Left lung (tissue), 10 donors: Measurements from ENCODE around the gene ATG16L1. TPM values are rescaled to one million over a fixed set of nuclear protein-coding genes. Genes with fewer than 3 reads are reported as not detected.

Experiments
- ATAC-seq: fragments of 200-7000 bp; cut with Tn5 transposase; one replicate; pipeline ENCODE4 v1.9.1; 2020; ENCODE audit warnings: moderate library complexity
- DNase-seq, 4 donors: peaks; one replicate each; pipeline ENCODE4 v3.0.0-alpha.2; 2013 to 2020
- H3K27ac ChIP-seq, 2 donors: fragments of 200-600 bp; sonication (generic) in 1 of 2; one replicate each; pipeline versions ENCODE4 v1.5.0 to v1.8.0; 2020 to 2021
- H3K27me3 ChIP-seq, 2 donors: fragments of 200-600 bp; sonication (generic) in 1 of 2; one replicate each; pipeline versions ENCODE4 v1.5.0 to v1.8.0; 2020 to 2021
- H3K36me3 ChIP-seq, 2 donors: fragments of 200-600 bp; sonication (generic) in 1 of 2; one replicate each; pipeline versions ENCODE4 v1.5.0 to v1.8.0; 2020 to 2021
- H3K4me1 ChIP-seq, 2 donors: fragments of 200-600 bp; one replicate each; pipeline ENCODE4 v1.8.0; 2021
- H3K4me3 ChIP-seq, 2 donors: fragments of 200-600 bp; sonication (generic) in 1 of 2; one replicate each; pipeline versions ENCODE4 v1.5.0 to v1.8.0; 2020 to 2021; ENCODE audit warnings: mild to moderate bottlenecking in 1 of 2
- H3K9me3 ChIP-seq, 2 donors: fragments of 200-600 bp; sonication (generic) in 1 of 2; one replicate each; pipeline versions ENCODE4 v1.5.0 to v1.8.0; 2020 to 2021
- CTCF ChIP-seq, 2 donors: fragments of 200-600 bp; sonication (generic) in 1 of 2; IDR thresholded peaks; one replicate each; pipeline versions ENCODE4 v1.5.0 to v1.8.0; 2021; ENCODE audit warnings: antibody characterized with exemption in 2 of 2
- intact Hi-C, 2 donors: fragments of 100-400 bp; cut with DNase I; formaldehyde crosslinking; loops; one replicate each; pipeline versions ENCODE4 v1.11.2 to v1.14.2; 2022
- polyA plus RNA-seq, 6 donors: library from polyadenylated mRNA; unstranded; fragments of 120-200 nt; gene quantifications; one replicate each; pipeline ENCODE4 v1.2.1, GENCODE V29; 2013; ENCODE audit not compliant: insufficient read length in 6 of 6
- total RNA-seq, 2 donors: library from RNA; stranded (reverse); fragmentation: NEBNext Ultra II Directional; extraction: Animal tissue kit (Norgen Biotek cat#: 25700); gene quantifications; one replicate each; pipeline ENCODE4 v1.2.1, GENCODE V29; 2021
- donor health status: DM: no; HTN: yes; CAD: no.
- donor health status: DM: no; HTN: no; CAD: no.

ATG16L1 gene
- total and polyA plus RNA-seq, 8 donors: 21.1 to 29.4 (median 23.7) TPM

GRCh38 chr2:233241803-233242202, 9.7 kb upstream of the ATG16L1 start:
- no peak for TF ChIP-seq CTCF (IDR thresholded peaks at IDR 0.05)
- DNase-seq (no peak), ATAC-seq (peak; percentile 10)
- peak overlapping the region in 1 of 2 donors; percentile 54 for H3K27ac ChIP-seq
- intact Hi-C loops: no loop called here
- H3K4me3 ChIP-seq: no peak overlapping the region
- peaks cover 0 to 46% of the 10 kb centered on the region in 2 donors for H3K4me1 ChIP-seq
- no peaks in the 10 kb centered on the region for H3K9me3 ChIP-seq
- H3K36me3 ChIP-seq: no peaks in the 10 kb centered on the region
- H3K27me3 ChIP-seq: no peaks in the 10 kb centered on the region

DNA sequence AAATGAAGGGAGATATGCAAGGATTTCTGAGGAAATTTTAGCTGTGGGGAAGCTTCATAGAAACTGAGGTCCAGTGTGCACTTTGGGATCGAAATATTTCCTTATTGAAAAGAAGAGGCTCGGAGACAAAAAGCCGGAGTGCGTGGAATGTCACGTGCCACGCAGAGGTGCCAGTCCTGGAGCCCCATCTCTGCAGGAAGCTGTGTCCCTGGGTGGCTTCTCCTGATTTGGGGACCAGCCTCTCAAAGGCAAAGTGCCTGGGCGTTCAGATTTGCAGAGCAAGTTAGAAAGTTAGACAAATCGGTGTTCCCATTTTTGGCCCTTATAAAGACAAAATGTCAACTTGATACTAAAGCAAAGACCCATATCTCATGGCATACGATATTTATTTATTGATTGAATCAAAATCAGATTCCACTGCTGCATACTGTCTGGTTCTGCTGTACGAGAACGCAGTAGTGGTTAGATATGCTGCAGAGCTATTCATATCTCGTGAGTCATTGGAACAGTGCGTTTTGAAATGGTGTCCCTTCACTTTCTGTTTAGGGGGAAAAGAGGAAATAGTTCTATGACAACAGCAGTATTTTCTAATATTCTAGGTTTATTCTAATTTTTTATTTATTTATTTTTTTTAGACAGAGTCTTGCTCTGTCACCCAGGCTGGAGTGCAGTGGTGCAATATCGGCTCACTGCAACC, 9.1 kb upstream of the ATG16L1 start:
- DNase-seq (no peak), ATAC-seq (peak; percentile 78)
- peak overlapping the region in 1 of 2 donors; percentile 54 for H3K27ac ChIP-seq
- H3K9me3 ChIP-seq: no peaks in the 10 kb centered on the region
- H3K36me3 ChIP-seq: no peaks in the 10 kb centered on the region
- no peaks in the 10 kb centered on the region for H3K27me3 ChIP-seq
- no peak overlapping the region for H3K4me3 ChIP-seq
- no peak for TF ChIP-seq CTCF (IDR thresholded peaks at IDR 0.05)
- peaks cover 0 to 50% of the 10 kb centered on the region in 2 donors for H3K4me1 ChIP-seq
- intact Hi-C loops: no loop called here

DNA sequence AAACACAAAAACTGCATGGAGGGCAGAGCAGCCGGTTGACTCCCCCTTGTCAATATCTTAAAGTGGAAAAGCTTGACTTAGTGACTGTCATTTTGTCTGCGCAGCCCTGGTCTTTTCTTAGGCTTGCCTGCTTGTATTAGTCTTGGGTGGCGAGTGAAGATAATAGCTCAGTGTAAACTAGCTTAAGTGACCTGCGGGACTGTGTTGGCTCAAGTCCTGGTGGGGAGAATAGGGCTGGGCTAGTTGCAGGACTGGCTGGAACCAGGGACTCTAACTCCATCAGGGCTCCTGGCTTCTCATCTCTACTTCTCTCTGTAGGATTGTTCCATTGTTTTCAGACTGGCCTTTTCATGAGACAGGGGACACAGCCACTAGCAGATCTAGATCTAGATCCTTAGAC, 8.1 kb upstream of the ATG16L1 start:
- DNase-seq (no peak), ATAC-seq (no peak)
- Histone ChIP-seq H3K9me3 (no peaks in the 10 kb centered on the region), H3K27me3 (no peaks in the 10 kb centered on the region), H3K4me1 (peaks cover 0 to 54% of the 10 kb centered on the region in 2 donors), H3K4me3 (no peak overlapping the region), H3K27ac (peak overlapping the region in 1 of 2 donors; percentile 54), H3K36me3 (no peaks in the 10 kb centered on the region)
- intact Hi-C loops: no loop called here
- TF ChIP-seq CTCF (IDR thresholded peaks at IDR 0.05): no peak

- DNase-seq (no peak), ATAC-seq (no peak)
- Histone ChIP-seq H3K27me3 (no peaks in the 10 kb centered on the region), H3K4me1 (peaks cover 0 to 67% of the 10 kb centered on the region in 2 donors), H3K4me3 (no peak overlapping the region), H3K36me3 (no peaks in the 10 kb centered on the region), H3K27ac (peak overlapping the region in 1 of 2 donors; percentile 13), H3K9me3 (no peaks in the 10 kb centered on the region)
- TF ChIP-seq CTCF (IDR thresholded peaks at IDR 0.05): no peak
- intact Hi-C loops: no loop called here
Measured at GRCh38 chr2:233244818-233245217, 6.7 kb upstream of the ATG16L1 start.

- no peak for ATAC-seq
- Histone ChIP-seq H3K4me1 (peaks cover 0 to 68% of the 10 kb centered on the region in 2 donors), H3K9me3 (no peaks in the 10 kb centered on the region), H3K27me3 (no peaks in the 10 kb centered on the region), H3K4me3 (no peak overlapping the region), H3K27ac (no peak overlapping the region), H3K36me3 (no peaks in the 10 kb centered on the region)
- intact Hi-C loops: no loop called here
- DNase-seq: no peak
- no peak for TF ChIP-seq CTCF (IDR thresholded peaks at IDR 0.05)
Measured at GRCh38 chr2:233245406-233245805, 6.1 kb upstream of the ATG16L1 start.
